GM12864 (cell line): ENCODE measurements around the gene RHOT2.
A peak's percentile ranks its signal among the peaks of the same experiment; 100 is the strongest.

ENCODE experiments used
- DNase-seq: peaks from one replicate; pipeline ENCODE4 v3.0.0-alpha.2; 2011; ENCODE audit warnings: low read depth
- H3K4me3 ChIP-seq: 2 replicates; pipeline ENCODE4 v1.5.1; 2011; ENCODE audit warnings: mild to moderate bottlenecking, low read depth, low read length, control low read depth
- TF ChIP-seq, protein P1 (sequence below): IDR thresholded peaks from 2 replicates; pipeline ENCODE4 v1.5.1; 2011; ENCODE audit warnings: low read depth, mild to moderate bottlenecking, moderate library complexity, low read length, control low read depth, inconsistent platforms; ENCODE audit errors: missing control alignments

Gene RHOT2

DNA sequence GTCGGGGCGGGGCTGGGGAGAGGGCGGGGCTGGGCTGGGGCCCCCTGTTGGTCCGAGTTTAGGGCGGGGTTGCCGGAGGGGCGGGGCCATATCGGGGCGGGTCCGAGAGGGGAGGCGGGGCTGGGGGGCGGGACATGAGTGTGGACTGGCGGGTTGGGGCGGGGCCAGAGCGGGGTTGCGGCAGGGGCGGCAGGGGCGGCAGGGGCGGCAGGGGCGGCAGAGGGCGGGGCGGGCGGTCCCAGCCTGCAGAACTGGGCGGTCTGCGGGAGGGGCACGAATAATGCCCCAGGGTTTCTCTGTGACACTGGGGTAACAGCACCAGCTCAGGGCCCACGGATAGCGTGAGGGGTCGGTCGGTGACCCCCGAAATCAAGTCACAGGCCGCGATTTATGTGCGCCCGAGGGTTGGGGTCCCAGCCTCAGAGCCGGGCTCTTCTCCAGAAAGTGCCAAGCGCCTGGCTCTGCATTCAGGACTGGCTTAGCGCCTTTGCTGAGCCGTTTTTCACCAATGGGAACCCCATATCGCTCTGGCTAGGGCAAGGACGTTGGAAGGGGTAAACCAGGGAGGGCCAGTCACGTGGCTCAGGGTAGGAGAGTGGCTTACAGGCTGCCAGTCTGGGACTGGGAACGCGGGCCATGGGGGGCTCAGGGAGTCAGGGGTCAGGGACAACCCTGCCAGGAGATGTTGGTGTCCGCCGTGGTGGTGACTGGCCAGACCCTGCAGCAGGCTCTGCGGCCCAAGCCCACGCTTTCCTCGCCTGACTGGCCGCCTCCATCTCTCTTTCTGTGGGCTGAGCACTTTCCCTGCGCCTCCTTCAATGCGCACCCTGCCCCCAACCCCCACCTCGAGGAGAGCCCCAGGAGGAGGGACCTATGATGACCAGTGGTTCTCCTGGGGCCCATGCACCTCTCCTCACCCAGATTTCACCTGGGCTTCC, 30.6 kb upstream of the RHOT2 start:
- H3K4me3 ChIP-seq: peak overlapping the region; percentile 92
- TF ChIP-seq, protein P1, sequence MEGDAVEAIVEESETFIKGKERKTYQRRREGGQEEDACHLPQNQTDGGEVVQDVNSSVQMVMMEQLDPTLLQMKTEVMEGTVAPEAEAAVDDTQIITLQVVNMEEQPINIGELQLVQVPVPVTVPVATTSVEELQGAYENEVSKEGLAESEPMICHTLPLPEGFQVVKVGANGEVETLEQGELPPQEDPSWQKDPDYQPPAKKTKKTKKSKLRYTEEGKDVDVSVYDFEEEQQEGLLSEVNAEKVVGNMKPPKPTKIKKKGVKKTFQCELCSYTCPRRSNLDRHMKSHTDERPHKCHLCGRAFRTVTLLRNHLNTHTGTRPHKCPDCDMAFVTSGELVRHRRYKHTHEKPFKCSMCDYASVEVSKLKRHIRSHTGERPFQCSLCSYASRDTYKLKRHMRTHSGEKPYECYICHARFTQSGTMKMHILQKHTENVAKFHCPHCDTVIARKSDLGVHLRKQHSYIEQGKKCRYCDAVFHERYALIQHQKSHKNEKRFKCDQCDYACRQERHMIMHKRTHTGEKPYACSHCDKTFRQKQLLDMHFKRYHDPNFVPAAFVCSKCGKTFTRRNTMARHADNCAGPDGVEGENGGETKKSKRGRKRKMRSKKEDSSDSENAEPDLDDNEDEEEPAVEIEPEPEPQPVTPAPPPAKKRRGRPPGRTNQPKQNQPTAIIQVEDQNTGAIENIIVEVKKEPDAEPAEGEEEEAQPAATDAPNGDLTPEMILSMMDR: no peak
- DNase-seq: no peak

DNA sequence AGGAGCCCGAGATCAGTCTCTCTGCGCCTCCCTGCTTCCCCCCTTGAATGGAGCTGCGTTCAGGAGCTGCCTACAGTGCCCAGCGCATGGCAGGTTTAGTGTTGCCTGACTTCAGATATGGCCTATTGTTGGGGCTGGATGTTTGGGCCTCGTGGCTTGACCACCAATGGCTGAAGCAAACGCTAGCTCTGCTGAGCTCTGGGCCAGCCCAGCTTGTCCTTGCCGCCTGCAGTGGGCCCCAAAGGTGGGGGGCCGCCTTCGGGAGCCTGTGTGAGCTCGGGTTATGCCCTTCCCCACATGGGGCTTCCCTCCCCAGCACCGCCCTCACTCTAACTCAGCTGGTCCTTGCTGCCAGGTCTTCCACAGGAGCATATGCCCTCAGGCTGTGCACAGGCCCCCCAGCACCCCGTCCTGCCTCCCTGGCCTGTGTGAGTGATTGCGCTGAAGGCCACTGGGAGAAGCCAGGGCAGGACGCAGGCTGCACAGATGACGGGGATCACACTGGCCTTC, 29.8 kb upstream of the RHOT2 start:
- no peak for DNase-seq
- H3K4me3 ChIP-seq: no peak overlapping the region
- TF ChIP-seq, protein P1: no peak

DNA sequence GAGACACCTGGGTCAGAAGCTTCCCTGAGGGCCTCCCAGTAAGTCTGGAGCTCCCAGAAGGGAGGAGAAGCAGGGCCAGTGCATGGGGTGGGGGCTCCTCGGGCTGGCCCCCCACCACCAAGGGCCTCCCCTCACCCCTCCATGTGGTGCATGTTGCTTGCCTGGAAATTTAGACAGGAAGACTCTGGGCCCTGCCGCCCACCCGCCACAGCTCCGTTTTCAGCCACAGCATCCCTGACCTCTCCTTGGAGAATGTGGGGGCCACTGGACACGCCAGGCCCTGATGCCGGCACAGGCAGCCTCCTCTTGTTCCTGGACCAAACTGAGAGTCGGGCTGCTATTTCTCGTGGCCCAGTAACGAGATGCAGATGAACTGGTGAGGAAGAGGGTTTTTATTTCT, 29.1 kb upstream of the RHOT2 start:
- TF ChIP-seq, protein P1: no peak
- no peak for DNase-seq

DNA sequence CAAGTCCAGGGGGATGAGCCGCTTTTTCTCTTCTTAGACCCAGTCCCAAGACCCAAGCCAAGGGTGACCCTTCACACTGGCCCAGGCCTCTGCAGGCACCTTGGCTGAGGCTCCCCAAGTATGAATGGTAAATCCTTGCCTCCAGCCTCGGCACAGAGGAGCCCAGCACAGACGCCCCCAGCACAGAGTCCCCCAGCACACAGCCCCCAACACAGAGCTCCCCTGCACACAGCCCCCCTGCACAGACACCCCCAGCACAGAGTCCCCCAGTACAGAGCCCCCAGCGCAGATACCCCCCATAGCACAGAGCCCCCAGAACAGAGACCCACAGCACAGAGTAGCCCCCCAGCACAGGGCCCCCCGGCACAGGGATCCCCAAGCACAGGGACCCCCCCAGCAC, 27.3 kb upstream of the RHOT2 start:
- peak overlapping the region; percentile 79; the same call in 1 of the 2 replicates for H3K4me3 ChIP-seq
- TF ChIP-seq, protein P1: no peak
- no peak for DNase-seq

More for the DNA sequence above, 29.1 kb upstream of the RHOT2 start:
- H3K4me3 ChIP-seq: no peak overlapping the region

DNA sequence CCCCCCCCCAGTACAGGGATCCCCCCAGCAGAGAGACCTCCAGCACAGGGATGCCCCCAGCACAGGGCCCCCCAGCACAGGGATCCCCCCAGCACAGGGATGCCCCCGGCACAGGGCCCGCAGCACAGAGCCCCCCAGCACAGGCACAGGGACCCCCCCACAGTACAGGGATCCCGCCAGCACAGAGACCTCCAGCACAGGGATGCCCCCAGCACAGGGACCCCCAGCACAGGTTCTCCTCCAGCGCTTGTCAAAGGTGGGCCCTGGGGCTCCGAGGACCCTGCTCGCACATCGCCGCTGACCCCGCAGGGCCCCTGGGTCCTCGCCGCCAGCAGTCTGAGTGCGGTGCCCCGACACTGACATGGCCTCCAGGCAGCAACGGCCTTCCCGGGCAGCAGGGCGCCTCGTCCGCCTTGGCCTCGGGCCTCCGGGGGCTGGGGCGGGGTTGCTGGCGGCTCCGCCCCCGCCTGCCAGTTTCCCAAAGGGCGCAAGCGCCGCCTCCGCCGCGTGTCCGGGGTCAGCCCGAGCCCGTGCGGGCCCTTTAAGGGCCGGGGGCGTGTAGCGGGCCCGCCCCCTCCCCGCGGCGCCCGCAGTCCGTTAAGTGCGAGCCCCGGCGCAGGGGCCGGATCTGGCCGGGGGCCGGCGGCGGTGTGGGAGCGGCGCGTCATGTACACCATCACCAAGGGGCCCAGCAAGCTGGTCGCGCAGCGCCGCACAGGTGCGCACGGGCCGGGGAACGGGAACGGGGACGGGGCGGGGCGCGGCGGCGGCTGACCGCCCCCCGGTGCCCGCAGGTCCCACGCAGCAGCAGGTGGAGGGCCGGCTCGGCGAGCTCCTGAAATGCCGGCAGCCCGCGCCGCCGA, 26.4 kb upstream of the RHOT2 start, which contains the start of gene MCRIP2:
Gene MCRIP2 (plus strand): TSS at position 503 of the 863 bp plus-strand sequence. CDS start 164 bp downstream, at position 667.
- DNase-seq: peak; percentile 39
- H3K4me3 ChIP-seq: peak within 1 kb of the TSS; percentile 79
- TF ChIP-seq, protein P1: no peak

DNA sequence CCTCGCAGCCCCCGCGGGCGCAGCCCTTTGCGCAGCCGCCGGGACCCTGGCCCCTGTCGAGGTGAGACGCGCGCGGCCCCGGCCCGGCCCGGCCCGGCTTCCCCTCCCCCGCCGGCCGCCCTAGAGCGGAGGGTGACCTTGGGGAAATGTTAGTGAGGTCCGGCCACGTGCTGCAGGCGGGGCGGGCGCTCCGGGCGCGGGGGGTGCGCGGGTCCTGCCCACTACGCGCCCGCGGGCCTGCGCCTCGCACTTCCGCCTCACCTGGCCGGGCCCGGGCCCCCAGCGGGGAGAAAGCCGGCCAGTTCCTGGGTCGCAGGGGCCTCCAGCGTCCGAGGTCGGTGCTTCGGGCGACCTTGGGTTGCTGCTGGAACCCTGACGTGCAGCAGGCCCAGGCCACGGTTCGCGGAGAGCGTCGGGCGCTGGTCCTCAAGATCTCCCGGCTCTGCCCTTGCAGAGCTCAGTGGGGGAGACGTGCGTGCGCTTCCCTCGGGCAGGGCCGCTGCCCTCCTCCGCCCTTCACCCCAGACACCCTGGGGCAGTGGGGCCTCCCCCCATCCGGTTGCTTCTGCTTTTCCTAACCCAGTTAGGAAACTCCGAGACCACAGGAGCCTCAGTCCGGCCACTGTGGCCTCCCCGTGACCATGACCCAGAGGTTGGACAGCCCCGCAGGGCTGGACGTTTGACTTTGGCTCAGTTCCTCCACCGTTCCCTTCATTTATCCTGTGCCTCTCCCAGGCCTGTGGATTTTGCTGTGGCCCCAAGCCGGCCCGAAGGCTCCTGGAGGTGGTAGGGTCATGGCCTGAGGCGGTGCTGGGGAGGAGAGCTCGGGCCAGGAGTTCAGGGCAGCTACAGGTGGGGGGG, 25.5 kb upstream of the RHOT2 start:
- no peak for DNase-seq
- TF ChIP-seq, protein P1: no peak
- H3K4me3 ChIP-seq: peak overlapping the region; percentile 79
